Liver (tissue), 9 donors: ENCODE data around the gene SNRPA. TPM values are rescaled to one million over a fixed set of nuclear protein-coding genes. Genes with fewer than 3 reads are reported as not detected.
"Not testable (repeated sequence)": the region's sequence is repeated elsewhere in the genome, so short reads cannot be mapped to it uniquely, and the experiment has no call there.

Experiments used
- DNase-seq: peaks from one replicate; pipeline ENCODE4 v3.0.0-alpha.2; 2017; ENCODE audit warnings: low spot score
- H3K27ac ChIP-seq, 2 donors: one replicate each; pipeline ENCODE4 v1.7.0; 2013; ENCODE audit warnings: inconsistent platforms in 2 of 2, low read length in 2 of 2, control low read depth in 1 of 2, low read depth in 1 of 2, mild to moderate bottlenecking in 1 of 2
- H3K27me3 ChIP-seq, 4 donors: one replicate each; pipeline versions ENCODE4 v1.6.1 to v1.7.0; 2013; ENCODE audit warnings: low read length in 3 of 4, inconsistent platforms in 1 of 4, mild to moderate bottlenecking in 1 of 4, moderate library complexity in 1 of 4; ENCODE audit not compliant: control insufficient read depth in 4 of 4, insufficient read depth in 4 of 4
- H3K36me3 ChIP-seq, 4 donors: one replicate each; pipeline versions ENCODE4 v1.6.1 to v1.7.0; 2013; ENCODE audit warnings: low read length in 3 of 4, mild to moderate bottlenecking in 3 of 4, low read depth in 1 of 4, moderate library complexity in 1 of 4; ENCODE audit not compliant: control insufficient read depth in 4 of 4, insufficient read depth in 3 of 4
- H3K4me1 ChIP-seq, 4 donors: one replicate each; pipeline versions ENCODE4 v1.6.1 to v1.7.0; 2013; ENCODE audit warnings: low read length in 3 of 4, mild to moderate bottlenecking in 3 of 4, moderate library complexity in 1 of 4; ENCODE audit not compliant: control insufficient read depth in 4 of 4, insufficient read depth in 4 of 4
- H3K4me3 ChIP-seq, 3 donors: one replicate each; pipeline versions ENCODE4 v1.6.1 to v1.7.0; 2013; ENCODE audit warnings: low read length in 3 of 3, control low read depth in 1 of 3, low read depth in 1 of 3, mild to moderate bottlenecking in 1 of 3
- H3K9ac ChIP-seq, 2 donors: one replicate each; pipeline ENCODE4 v1.7.0; 2013; ENCODE audit warnings: low read length in 2 of 2, mild to moderate bottlenecking in 2 of 2, moderate library complexity in 2 of 2, control low read depth in 1 of 2, low read depth in 1 of 2
- H3K9me3 ChIP-seq, 4 donors: one replicate each; pipeline versions ENCODE4 v1.6.1 to v1.7.0; 2013; ENCODE audit warnings: low read length in 3 of 4; ENCODE audit not compliant: control insufficient read depth in 4 of 4
- ATF3 ChIP-seq: IDR thresholded peaks from 2 replicates; pipeline ENCODE4 v1.6.1; 2016; ENCODE audit warnings: antibody characterized with exemption
- CTCF ChIP-seq: fragments of 150-350 bp; IDR thresholded peaks from 2 replicates; pipeline ENCODE4 v1.5.1; 2017; ENCODE audit warnings: improper control_type of control experiment, low read depth, low read length; ENCODE audit not compliant: missing input control
- EGR1 ChIP-seq, 2 donors: IDR thresholded peaks; 2 replicates each; pipeline ENCODE4 v1.6.1; 2016 to 2018; ENCODE audit warnings: antibody characterized with exemption in 2 of 2, low read depth in 2 of 2
- FOXA1 ChIP-seq: IDR thresholded peaks from 2 replicates; pipeline ENCODE4 v1.6.1; 2016; ENCODE audit warnings: antibody characterized with exemption
- FOXA2 ChIP-seq: IDR thresholded peaks from 2 replicates; pipeline ENCODE4 v1.6.1; 2016; ENCODE audit warnings: antibody characterized with exemption
- GABPA ChIP-seq, 2 donors: IDR thresholded peaks in 1 of 2; conservative IDR thresholded peaks in 1 of 2; 2 replicates each; pipeline ENCODE4 v1.6.1; 2016; ENCODE audit warnings: antibody characterized with exemption in 2 of 2, mild to moderate bottlenecking in 1 of 2, moderate library complexity in 1 of 2
- HNF4A ChIP-seq, 2 donors: conservative IDR thresholded peaks; 2 replicates each; pipeline ENCODE4 v1.6.1; 2016; ENCODE audit warnings: antibody characterized with exemption in 2 of 2, mild to moderate bottlenecking in 2 of 2
- HNF4G ChIP-seq: IDR thresholded peaks from 2 replicates; pipeline ENCODE4 v1.6.1; 2016; ENCODE audit warnings: antibody characterized with exemption
- JUND ChIP-seq, 2 donors: IDR thresholded peaks; 2 replicates each; pipeline ENCODE4 v1.6.1; 2016; ENCODE audit warnings: antibody characterized with exemption in 2 of 2
- MAX ChIP-seq: IDR thresholded peaks from 2 replicates; pipeline ENCODE4 v1.6.1; 2016; ENCODE audit warnings: antibody characterized with exemption
- NR2F2 ChIP-seq: IDR thresholded peaks from 2 replicates; pipeline ENCODE4 v1.6.1; 2016; ENCODE audit warnings: antibody characterized with exemption
- RAD21 ChIP-seq, 2 donors: IDR thresholded peaks; 2 replicates each; pipeline ENCODE4 v1.6.1; 2016; ENCODE audit warnings: antibody characterized with exemption in 2 of 2, mild to moderate bottlenecking in 2 of 2
- REST ChIP-seq: IDR thresholded peaks from 2 replicates; pipeline ENCODE4 v1.6.1; 2016; ENCODE audit warnings: antibody characterized with exemption, mild to moderate bottlenecking
- RXRA ChIP-seq, 2 donors: IDR thresholded peaks; 2 replicates each; pipeline ENCODE4 v1.6.1; 2017 to 2018; ENCODE audit warnings: antibody characterized with exemption in 2 of 2, mild to moderate bottlenecking in 1 of 2
- SP1 ChIP-seq: IDR thresholded peaks from 2 replicates; pipeline ENCODE4 v1.6.1; 2018; ENCODE audit warnings: antibody characterized with exemption, mild to moderate bottlenecking
- TAF1 ChIP-seq: conservative IDR thresholded peaks from 2 replicates; pipeline ENCODE4 v1.6.1; 2016; ENCODE audit warnings: antibody characterized with exemption, mild to moderate bottlenecking
- YY1 ChIP-seq: IDR thresholded peaks from 2 replicates; pipeline ENCODE4 v1.6.1; 2016; ENCODE audit warnings: antibody characterized with exemption, mild to moderate bottlenecking
- ZBTB33 ChIP-seq: IDR thresholded peaks from 2 replicates; pipeline ENCODE4 v1.6.1; 2016; ENCODE audit warnings: antibody characterized with exemption
- WGBS: extraction: QIAGEN DNeasy Blood & Tissue Kit; methylation state at CpG from one replicate; pipeline ENCODE4 v1.1.7; 2013; 5-methylcytosine and 5-hydroxymethylcytosine counted together
- polyA plus RNA-seq, 2 donors: library from polyadenylated mRNA; stranded (reverse) in 1 of 2; unstranded in 1 of 2; fragments of 200-250 nt in 1 of 2; fragments of >200 nt in 1 of 2; fragmentation: Nextera tagmentation in 1 of 2; extraction: Ambion mirVana in 1 of 2; gene quantifications; one replicate each; pipeline versions ENCODE4 v1.2.1 to v1.2.3, GENCODE V29; 2013 to 2015
- total RNA-seq, 2 donors: library from RNA; depleted of rRNA; stranded (reverse); fragments of >200 nt; gene quantifications; one replicate each; pipeline ENCODE4 v1.2.3, GENCODE V29; 2014
- donor health status: healthy.
- donor health status: healthy.
- donor health status: healthy.
- donor health status: healthy.
- donor health status: healthy.

Gene SNRPA
- total and polyA plus RNA-seq, 4 donors: 11.8 to 27.1 (median 17.0) TPM

GRCh38 chr19:40783711-40784110, 32.7 kb downstream of the SNRPA start:
- no peak for TF ChIP-seq RAD21 (IDR thresholded peaks at IDR 0.05)
- TF ChIP-seq MAX: no peak
- no peak for TF ChIP-seq EGR1 (IDR thresholded peaks at IDR 0.05; ENCODE audit: low read depth in 2 of 2)
- TF ChIP-seq FOXA2: no peak
- no peak for TF ChIP-seq SP1
- TF ChIP-seq ZBTB33: no peak
- no peak for TF ChIP-seq HNF4G
- no peak for TF ChIP-seq NR2F2
- TF ChIP-seq REST: no peak
- no peak for TF ChIP-seq JUND (IDR thresholded peaks at IDR 0.05)
- no peak for TF ChIP-seq YY1
- no peak for TF ChIP-seq RXRA (IDR thresholded peaks at IDR 0.05)
- no peak for TF ChIP-seq TAF1
- no peak for TF ChIP-seq CTCF
- no peak for TF ChIP-seq ATF3
- TF ChIP-seq GABPA (IDR thresholded peaks at IDR 0.05 in 1 of 2, conservative IDR thresholded peaks at IDR 0.05 in 1 of 2): no peak
- no peak for TF ChIP-seq FOXA1
- no peak for TF ChIP-seq HNF4A (conservative IDR thresholded peaks at IDR 0.05)

GRCh38 chr19:40784146-40784545, 33.1 kb downstream of the SNRPA start:
- 97% methylated on average over 2 of the region's 2 CpGs for WGBS
- H3K27me3 ChIP-seq, H3K36me3 ChIP-seq, H3K9me3 ChIP-seq, H3K27ac ChIP-seq, DNase-seq, H3K9ac ChIP-seq, H3K4me3 ChIP-seq: not testable (repeated sequence)
- peaks cover 0 to 14% (median 10%) of the 10 kb centered on the region in 4 donors for H3K4me1 ChIP-seq

More at GRCh38 chr19:40783711-40784110, 32.7 kb downstream of the SNRPA start:
- Histone ChIP-seq H3K4me1 (peaks cover 0 to 17% (median 14%) of the 10 kb centered on the region in 4 donors), H3K27me3 (no peaks in the 10 kb centered on the region), H3K36me3 (peaks cover 0 to 4% (median 3%) of the 10 kb centered on the region in 4 donors), H3K27ac (no peak overlapping the region), H3K4me3 (no peak overlapping the region), H3K9me3 (no peaks in the 10 kb centered on the region), H3K9ac (no peak overlapping the region)
- WGBS: 96% methylated on average over 14 of the region's 14 CpGs
- DNase-seq: no peak
